Activated naive CD8-positive, alpha-beta T cell (primary cell): Measurements from ENCODE around the gene NELL1.
"Not testable (repeated sequence)": the region's sequence is repeated elsewhere in the genome, so short reads cannot be mapped to it uniquely, and the experiment has no call there.

Experiments
- H3K27ac Mint-ChIP-seq: one replicate; pipeline ENCODE4 v1.8.0; 2021; ENCODE audit warnings: mixed read lengths
- H3K27me3 Mint-ChIP-seq: one replicate; pipeline ENCODE4 v1.8.0; 2021; ENCODE audit warnings: mixed read lengths
- H3K36me3 Mint-ChIP-seq: one replicate; pipeline ENCODE4 v1.8.0; 2021; ENCODE audit warnings: mixed read lengths
- H3K4me1 Mint-ChIP-seq: one replicate; pipeline ENCODE4 v1.8.0; 2021; ENCODE audit warnings: low read depth, mixed read lengths
- H3K4me3 Mint-ChIP-seq: one replicate; pipeline ENCODE4 v1.8.0; 2021; ENCODE audit warnings: mild to moderate bottlenecking, mixed read lengths
- H3K9me3 Mint-ChIP-seq: one replicate; pipeline ENCODE4 v1.8.0; 2021; ENCODE audit warnings: low read depth, mixed read lengths

The NELL1 gene

DNA sequence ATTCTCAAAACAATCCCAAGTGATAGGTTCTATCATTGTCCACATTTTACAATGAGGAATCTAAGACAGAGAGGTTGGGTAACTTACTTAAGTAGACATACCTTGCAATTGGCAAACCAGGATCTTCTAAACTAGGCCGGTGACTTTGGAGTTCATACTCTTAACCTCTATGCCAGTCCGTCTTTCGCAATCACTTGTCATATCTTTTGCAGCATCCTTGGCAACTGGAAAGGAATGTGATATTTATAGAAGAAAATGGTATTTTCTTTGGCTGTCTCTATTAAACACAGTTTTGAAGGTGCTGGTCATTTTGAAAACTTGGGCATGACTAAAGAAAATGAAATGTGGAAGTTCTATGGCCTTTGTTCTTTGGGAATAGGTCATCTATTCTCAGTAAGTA lies 556.5 kb downstream of the NELL1 start:
- H3K27ac Mint-ChIP-seq = no peak overlapping the region
- no peaks in the 10 kb centered on the region for H3K4me1 Mint-ChIP-seq
- H3K36me3 Mint-ChIP-seq = no peaks in the 10 kb centered on the region
- H3K27me3 Mint-ChIP-seq = no peaks in the 10 kb centered on the region
- H3K9me3 Mint-ChIP-seq = no peaks in the 10 kb centered on the region
- no peak overlapping the region for H3K4me3 Mint-ChIP-seq

DNA sequence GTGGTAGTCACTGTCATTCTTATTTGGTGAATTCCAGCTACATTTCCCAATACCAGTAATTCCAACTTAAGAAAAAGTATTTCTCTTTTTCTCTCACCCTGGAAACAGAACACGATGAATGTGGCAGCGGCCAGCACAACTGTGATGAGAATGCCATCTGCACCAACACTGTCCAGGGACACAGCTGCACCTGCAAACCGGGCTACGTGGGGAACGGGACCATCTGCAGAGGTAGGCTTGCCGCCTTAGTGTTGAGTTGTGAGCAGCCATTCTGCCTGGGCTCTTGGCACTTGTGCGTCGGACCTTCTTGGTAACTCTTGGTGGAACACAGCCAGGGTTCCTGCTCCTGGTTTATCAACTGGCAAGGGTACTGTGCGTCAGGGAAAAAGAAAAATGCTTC lies 559.8 kb downstream of the NELL1 start:
- H3K27ac Mint-ChIP-seq = no peak overlapping the region
- no peaks in the 10 kb centered on the region for H3K9me3 Mint-ChIP-seq
- no peak overlapping the region for H3K4me3 Mint-ChIP-seq
- H3K27me3 Mint-ChIP-seq = no peaks in the 10 kb centered on the region
- H3K36me3 Mint-ChIP-seq = no peaks in the 10 kb centered on the region
- no peaks in the 10 kb centered on the region for H3K4me1 Mint-ChIP-seq

DNA sequence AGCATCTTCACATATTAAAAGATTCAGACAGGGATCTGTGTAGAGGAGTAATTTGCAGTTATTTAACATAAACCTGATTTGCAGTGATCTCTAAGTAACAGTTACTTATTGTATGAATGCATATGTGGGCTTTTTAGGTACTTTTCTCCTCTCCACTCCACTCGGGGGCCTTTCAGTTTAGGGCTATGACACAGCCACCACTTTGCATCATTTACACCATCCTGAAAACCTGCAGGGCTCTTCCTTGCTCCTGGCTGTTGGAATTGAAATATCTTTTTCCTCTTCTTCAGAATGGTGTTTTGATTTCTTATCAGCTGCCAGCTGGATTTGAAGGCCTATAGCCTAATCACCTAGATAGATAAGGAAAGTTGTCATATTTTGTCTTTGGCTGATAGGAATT lies 580.8 kb downstream of the NELL1 start:
- Mint-ChIP-seq H3K36me3 (no peaks in the 10 kb centered on the region), H3K4me3 (no peak overlapping the region), H3K27ac (no peak overlapping the region), H3K4me1 (no peaks in the 10 kb centered on the region), H3K9me3 (peaks cover 7% of the 10 kb centered on the region), H3K27me3 (no peaks in the 10 kb centered on the region)

DNA sequence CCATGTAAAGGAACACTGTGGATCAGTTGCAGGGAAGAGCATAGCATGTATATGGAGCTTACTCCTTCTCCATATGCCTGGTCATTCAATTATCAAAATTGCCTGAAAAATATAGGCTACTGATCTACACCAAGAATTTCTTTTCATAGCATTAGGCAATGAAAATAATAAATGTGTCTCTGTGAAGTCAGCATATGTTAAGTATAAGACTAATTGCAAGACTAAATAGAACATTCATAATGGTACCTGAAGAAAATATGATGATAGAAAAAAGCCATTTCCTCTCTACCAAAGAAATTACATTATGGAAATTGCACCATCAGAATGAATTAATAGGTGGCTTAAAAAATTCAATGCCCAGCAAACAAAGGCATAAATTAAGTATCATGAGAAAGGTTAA lies 584.7 kb downstream of the NELL1 start:
- Mint-ChIP-seq H3K9me3 (peaks cover 4% of the 10 kb centered on the region), H3K4me1 (no peaks in the 10 kb centered on the region), H3K27me3 (no peaks in the 10 kb centered on the region), H3K4me3 (no peak overlapping the region), H3K36me3 (no peaks in the 10 kb centered on the region), H3K27ac (no peak overlapping the region)

DNA sequence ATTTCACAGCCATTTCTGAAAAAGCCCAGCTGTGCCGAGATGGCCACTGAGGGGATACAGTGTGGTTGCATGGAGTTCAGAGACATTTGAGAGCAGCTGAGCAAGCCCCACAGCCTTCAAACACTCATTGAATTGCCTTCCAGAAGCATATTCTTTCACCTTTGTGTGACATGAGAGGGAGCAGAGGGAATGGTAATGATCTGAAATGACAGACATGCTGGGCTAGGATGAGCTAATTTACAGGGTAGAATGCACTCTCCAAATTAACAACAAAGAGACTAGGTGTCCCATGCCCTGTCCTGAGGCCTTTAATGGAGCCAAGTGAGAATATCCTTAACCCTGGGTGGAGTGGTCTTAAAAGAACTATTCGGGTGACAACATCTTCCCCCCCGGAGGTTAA lies 585.4 kb downstream of the NELL1 start:
- Mint-ChIP-seq H3K36me3 (no peaks in the 10 kb centered on the region), H3K27me3 (no peaks in the 10 kb centered on the region), H3K4me1 (no peaks in the 10 kb centered on the region), H3K4me3 (no peak overlapping the region), H3K27ac (no peak overlapping the region), H3K9me3 (peaks cover 4% of the 10 kb centered on the region)

DNA sequence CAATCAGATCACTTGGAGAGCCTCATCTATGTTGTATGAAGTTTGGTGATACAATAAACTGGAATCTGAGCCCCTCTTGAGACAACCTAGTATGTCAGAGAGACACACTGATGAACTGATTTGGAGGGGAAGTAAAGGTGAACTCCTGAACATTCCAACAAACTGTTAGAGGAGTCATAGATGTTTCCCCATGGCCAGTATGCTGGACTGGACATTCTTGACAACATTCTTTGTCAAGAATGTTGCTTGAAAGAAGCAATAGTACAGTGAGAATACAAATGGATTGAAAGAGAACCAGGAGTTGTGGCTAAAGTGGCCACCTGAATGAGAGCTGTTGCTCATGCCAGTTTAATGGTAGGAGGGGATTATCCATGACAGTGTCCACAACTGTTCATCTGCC lies 588.1 kb downstream of the NELL1 start:
- Mint-ChIP-seq H3K27me3 (no peaks in the 10 kb centered on the region), H3K27ac (no peak overlapping the region), H3K36me3 (no peaks in the 10 kb centered on the region), H3K4me3 (no peak overlapping the region), H3K9me3 (peaks cover 4% of the 10 kb centered on the region), H3K4me1 (no peaks in the 10 kb centered on the region)

DNA sequence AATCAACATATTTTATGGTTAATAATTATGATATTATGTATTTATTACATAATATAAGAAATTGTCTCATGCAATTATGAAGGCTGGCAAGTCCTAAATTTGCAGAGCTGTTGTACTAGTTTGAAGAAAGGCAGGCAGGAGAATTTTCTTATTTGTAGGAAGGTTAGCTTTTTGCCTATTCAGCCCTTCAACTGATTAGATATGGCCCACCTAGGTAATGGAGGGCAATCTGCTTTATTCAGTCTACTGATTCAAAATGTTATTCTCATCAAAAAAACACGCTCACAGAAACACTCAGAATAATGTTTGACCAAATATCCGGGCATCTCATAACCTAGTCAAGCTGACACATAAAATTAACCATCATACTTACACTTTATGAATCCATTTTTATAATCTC lies 589.0 kb downstream of the NELL1 start:
- H3K27ac Mint-ChIP-seq = no peak overlapping the region

DNA sequence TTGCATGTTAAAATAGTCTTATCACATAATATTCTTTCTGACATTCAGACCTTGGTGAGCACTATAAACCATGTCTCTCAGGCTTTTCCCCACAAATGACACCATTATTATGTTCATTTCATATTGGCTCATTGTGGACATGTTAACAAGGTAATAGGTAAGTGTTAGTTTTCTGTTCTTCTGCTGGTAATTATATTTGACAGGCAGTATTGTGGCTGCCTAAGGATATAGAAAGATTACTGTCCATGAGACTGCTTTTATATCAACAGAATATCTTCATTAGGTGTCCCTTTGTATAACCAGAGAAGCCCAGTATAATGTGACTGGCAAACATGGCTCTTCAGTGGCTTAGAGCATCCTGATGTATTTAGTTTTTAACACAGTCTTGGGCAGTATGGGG lies 590.7 kb downstream of the NELL1 start:
- Mint-ChIP-seq H3K27ac (no peak overlapping the region), H3K4me1 (no peaks in the 10 kb centered on the region), H3K9me3 (peaks cover 4% of the 10 kb centered on the region)

More for the DNA sequence above, 589.0 kb downstream of the NELL1 start:
- no peaks in the 10 kb centered on the region for H3K27me3 Mint-ChIP-seq
- no peaks in the 10 kb centered on the region for H3K36me3 Mint-ChIP-seq
- no peaks in the 10 kb centered on the region for H3K4me1 Mint-ChIP-seq
- no peak overlapping the region for H3K4me3 Mint-ChIP-seq
- peaks cover 4% of the 10 kb centered on the region for H3K9me3 Mint-ChIP-seq

DNA sequence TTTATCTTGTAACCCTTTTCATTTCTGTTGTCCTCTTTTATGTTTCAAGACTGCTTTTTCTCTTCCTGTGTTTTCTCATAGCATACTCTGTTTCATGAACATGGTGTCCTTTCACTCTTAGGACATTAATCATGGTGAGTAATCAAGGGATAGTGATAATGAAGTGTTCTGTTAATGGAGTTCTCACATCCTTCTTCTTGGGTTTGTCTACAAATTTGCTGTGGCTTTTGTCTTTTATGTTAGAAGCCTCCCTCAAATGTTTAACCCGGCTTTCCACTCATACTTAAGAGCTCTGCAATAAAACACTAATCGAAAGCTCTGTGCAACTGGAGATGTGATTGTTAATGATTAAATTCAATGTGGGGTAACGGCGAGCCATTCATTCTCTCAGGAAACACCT lies 593.6 kb downstream of the NELL1 start:
- no peaks in the 10 kb centered on the region for H3K4me1 Mint-ChIP-seq
- H3K36me3 Mint-ChIP-seq = no peaks in the 10 kb centered on the region
- H3K4me3 Mint-ChIP-seq = no peak overlapping the region
- H3K27me3 Mint-ChIP-seq = no peaks in the 10 kb centered on the region
- no peaks in the 10 kb centered on the region for H3K9me3 Mint-ChIP-seq
- no peak overlapping the region for H3K27ac Mint-ChIP-seq

More for the DNA sequence above, 590.7 kb downstream of the NELL1 start:
- no peak overlapping the region for H3K4me3 Mint-ChIP-seq
- H3K27me3 Mint-ChIP-seq = no peaks in the 10 kb centered on the region
- no peaks in the 10 kb centered on the region for H3K36me3 Mint-ChIP-seq

DNA sequence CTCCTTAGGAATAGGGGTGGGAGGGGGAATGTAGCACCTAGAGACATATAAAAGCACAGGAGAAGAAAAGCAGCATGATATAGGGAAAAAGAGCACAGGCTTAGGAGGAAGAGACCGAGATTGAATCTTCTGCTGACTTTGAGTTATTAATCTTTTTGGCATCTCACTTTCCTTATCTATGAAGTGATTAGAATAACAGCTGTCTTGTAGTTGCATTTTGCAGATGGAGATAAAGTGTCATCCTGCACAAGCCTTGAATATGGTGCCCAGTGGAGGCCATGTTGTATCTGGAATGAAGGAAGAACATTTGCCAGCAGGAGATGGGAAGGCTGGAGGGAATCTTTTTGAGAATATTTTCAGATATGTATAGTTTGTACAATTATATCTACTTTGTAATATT lies 594.7 kb downstream of the NELL1 start:
- Mint-ChIP-seq H3K36me3 (no peaks in the 10 kb centered on the region), H3K4me1 (no peaks in the 10 kb centered on the region), H3K9me3 (no peaks in the 10 kb centered on the region), H3K27me3 (no peaks in the 10 kb centered on the region), H3K4me3 (no peak overlapping the region), H3K27ac (no peak overlapping the region)

DNA sequence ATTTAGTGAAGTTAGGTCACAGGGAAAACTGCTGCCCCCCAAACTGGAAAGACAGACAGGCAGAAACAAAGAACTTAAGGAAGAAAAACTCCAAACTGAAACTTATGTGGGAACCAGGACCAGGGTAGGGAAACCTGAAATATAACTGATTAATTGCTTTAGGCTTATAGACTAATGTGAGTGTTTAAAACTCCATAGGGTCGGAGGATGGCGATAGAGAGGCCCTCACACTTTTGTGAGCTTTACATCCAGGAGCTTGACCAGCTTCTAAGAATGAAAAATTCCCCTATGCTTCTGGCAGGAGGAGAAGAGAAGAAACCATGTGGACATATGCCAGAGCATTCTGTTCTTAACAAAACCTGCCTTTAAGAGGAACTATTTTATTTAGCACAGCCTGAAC lies 598.6 kb downstream of the NELL1 start:
- Mint-ChIP-seq H3K27ac (no peak overlapping the region), H3K27me3 (no peaks in the 10 kb centered on the region), H3K4me3 (no peak overlapping the region), H3K4me1 (no peaks in the 10 kb centered on the region), H3K36me3 (no peaks in the 10 kb centered on the region), H3K9me3 (peaks cover 5% of the 10 kb centered on the region)

DNA sequence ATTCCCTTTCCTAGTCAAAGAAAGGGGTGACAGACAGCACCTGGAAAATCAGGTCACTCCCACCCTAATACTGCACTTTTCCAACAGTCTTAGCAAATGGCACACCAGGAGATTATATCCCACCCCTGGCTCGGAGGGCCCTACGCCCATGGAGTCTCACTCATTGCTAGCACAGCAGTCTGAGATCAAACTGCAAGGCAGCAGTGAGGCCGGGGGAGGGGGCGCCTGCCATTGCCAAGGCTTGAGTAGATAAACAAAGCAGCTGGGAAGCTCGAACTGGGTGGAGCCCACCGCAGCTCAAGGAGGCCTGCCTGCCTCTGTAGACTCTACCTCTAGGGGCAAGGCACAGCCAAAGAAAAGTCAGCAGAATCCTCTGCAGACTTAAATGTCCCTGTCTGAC lies 602.8 kb downstream of the NELL1 start:
- not testable (repeated sequence) for H3K27me3 Mint-ChIP-seq, H3K4me3 Mint-ChIP-seq, H3K27ac Mint-ChIP-seq, H3K4me1 Mint-ChIP-seq, H3K36me3 Mint-ChIP-seq, H3K9me3 Mint-ChIP-seq

DNA sequence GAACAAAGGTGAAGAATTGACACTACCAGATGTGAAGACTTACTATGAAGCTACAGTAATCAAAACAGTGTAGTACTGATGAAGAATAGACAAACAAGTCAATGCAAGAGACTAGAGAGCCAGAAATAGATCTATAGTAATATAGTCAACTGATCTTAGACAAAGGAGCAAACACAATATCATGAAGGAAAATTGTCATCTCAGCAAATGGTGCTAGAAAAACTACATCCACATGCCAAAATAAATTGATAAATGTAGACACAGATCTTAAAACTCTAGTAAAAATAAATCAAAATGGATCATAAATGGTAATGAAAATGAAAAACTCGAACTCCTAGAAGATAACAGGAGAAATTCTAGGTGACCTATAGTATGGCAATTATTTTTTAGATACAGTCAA lies 609.5 kb downstream of the NELL1 start:
- H3K27ac Mint-ChIP-seq = no peak overlapping the region
- no peaks in the 10 kb centered on the region for H3K27me3 Mint-ChIP-seq
- H3K4me3 Mint-ChIP-seq = no peak overlapping the region
- no peaks in the 10 kb centered on the region for H3K4me1 Mint-ChIP-seq
- H3K9me3 Mint-ChIP-seq = peaks cover 15% of the 10 kb centered on the region
- no peaks in the 10 kb centered on the region for H3K36me3 Mint-ChIP-seq

DNA sequence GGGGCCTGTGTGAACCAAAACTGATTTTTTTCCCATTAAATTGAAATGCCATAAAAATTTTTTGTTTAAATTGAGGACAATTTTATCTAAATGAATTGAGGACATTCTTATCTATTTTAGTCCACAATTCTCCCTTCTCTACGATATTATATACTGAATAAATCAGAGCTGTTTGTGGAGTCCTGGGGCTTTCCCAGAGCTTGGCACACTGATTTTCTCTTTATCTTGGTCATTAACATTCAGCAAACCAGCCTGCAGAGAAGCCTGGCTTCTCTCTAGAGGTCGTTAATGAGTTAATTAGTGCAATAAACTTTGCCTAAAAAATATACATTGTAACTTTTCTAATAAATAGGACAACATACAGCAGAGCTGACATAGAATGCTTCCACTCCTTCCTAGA lies 615.7 kb downstream of the NELL1 start:
- Mint-ChIP-seq H3K27me3 (no peaks in the 10 kb centered on the region), H3K9me3 (peaks cover 23% of the 10 kb centered on the region)

DNA sequence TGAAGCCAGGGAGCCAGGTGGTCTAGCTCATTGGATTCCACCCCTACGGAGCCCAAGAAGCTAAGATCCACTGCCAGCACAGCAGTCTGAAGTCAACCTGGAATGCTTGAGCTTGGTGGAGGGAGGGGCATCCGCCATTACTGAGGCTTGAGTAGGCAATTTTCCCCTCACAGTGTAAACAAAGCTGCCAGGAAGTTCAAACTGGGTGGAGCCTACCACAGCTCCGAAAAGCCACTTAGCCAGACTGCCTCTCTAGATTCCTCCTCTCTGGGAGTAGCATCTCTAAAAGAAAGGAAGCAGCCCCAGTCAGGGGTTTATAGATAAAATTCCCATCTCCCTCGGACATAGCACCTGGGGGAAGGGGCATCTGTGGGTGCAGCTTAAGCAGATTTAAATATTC lies 620.3 kb downstream of the NELL1 start:
- Mint-ChIP-seq H3K4me1 (no peaks in the 10 kb centered on the region), H3K36me3 (no peaks in the 10 kb centered on the region), H3K27ac (no peak overlapping the region), H3K9me3 (peaks cover 12% of the 10 kb centered on the region), H3K27me3 (no peaks in the 10 kb centered on the region), H3K4me3 (no peak overlapping the region)

More for the DNA sequence above, 615.7 kb downstream of the NELL1 start:
- Mint-ChIP-seq H3K27ac (no peak overlapping the region), H3K4me1 (no peaks in the 10 kb centered on the region), H3K36me3 (no peaks in the 10 kb centered on the region), H3K4me3 (no peak overlapping the region)

DNA sequence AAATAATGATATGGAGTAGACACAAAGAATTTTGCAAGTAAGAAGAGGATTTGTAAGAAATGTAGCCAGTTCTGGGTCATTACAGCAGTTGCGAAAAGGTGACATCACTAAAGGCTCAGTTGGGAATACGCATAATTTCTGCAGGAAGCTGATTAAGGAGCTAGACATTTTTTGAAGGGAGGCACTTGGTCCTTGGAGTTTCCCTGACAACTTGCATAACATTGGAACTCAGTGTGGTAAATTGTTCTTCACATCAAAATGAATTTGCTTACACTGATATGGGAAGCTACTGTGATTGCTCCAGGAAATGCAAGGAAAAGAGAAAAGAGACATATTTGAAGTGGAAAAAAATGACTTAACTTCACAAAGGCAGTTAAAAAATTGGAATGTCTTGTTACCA lies 626.1 kb downstream of the NELL1 start:
- Mint-ChIP-seq H3K4me3 (no peak overlapping the region), H3K9me3 (peaks cover 6% of the 10 kb centered on the region), H3K4me1 (no peaks in the 10 kb centered on the region), H3K36me3 (no peaks in the 10 kb centered on the region), H3K27ac (no peak overlapping the region), H3K27me3 (no peaks in the 10 kb centered on the region)

DNA sequence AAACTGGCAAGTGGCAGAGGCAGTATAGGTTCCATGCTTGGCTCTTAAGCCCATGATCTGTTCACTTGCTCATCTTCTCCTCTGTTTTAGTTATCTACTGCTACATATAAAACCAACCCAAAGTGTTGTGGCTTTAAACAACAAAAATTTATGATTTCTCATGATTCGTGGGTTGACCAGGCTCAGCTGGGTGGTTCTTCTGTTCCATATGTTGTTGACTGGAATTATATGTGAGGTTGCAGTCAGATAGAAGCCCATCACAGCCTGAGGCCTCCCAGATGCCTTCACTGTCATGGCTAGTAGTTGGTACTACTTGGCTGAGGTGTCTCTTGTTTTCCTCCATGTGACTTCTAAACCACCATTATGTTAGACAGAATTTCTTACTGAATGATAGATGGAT lies 632.6 kb downstream of the NELL1 start:
- no peaks in the 10 kb centered on the region for H3K36me3 Mint-ChIP-seq

More for the DNA sequence above, 632.6 kb downstream of the NELL1 start:
- H3K4me3 Mint-ChIP-seq = no peak overlapping the region
- no peaks in the 10 kb centered on the region for H3K4me1 Mint-ChIP-seq
- H3K9me3 Mint-ChIP-seq = peaks cover 8% of the 10 kb centered on the region
- no peak overlapping the region for H3K27ac Mint-ChIP-seq
- H3K27me3 Mint-ChIP-seq = no peaks in the 10 kb centered on the region
